Amniotic epithelial cell (primary cell): ENCODE results near the gene CHERP.
"Not testable (repeated sequence)": the region's sequence is repeated elsewhere in the genome, so short reads cannot be mapped to it uniquely, and the experiment has no call there.

Source experiments
- DNase-seq: peaks from one replicate; pipeline ENCODE4 v3.0.0-alpha.2; 2010; ENCODE audit warnings: low read depth

CHERP gene

GRCh38 chr19:16520074-16520973 lies 21.9 kb downstream of the CHERP start:
- DNase-seq, result no peak

GRCh38 chr19:16519230-16519687 lies 23.0 kb downstream of the CHERP start:
- DNase-seq, result no peak

GRCh38 chr19:16518483-16519229 lies 23.6 kb downstream of the CHERP start:
- no peak for DNase-seq

GRCh38 chr19:16518061-16518460 lies 24.2 kb downstream of the CHERP start:
- no peak for DNase-seq

GRCh38 chr19:16516923-16517610 lies 25.2 kb downstream of the CHERP start:
- DNase-seq, result no peak

DNA sequence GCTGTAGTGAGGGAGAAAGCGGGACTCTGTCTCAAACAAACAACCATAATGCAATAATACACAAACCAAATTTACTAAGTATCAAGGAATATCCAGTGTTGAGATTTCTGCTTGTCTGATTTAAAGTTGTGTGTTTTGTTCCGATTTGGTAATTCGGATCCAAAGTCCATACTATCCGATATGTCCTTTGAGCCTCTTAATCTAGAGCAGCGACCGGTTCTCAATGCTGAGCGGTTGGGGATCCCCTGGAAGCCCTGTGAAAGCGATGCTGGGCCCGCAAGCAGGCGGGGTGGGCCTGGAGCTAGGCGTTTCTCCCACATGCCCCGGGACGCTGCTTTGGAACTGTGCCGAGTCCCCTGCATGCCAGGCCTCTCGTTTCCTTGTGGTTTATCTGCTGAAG lies 25.9 kb downstream of the CHERP start:
- DNase-seq, result no peak

DNA sequence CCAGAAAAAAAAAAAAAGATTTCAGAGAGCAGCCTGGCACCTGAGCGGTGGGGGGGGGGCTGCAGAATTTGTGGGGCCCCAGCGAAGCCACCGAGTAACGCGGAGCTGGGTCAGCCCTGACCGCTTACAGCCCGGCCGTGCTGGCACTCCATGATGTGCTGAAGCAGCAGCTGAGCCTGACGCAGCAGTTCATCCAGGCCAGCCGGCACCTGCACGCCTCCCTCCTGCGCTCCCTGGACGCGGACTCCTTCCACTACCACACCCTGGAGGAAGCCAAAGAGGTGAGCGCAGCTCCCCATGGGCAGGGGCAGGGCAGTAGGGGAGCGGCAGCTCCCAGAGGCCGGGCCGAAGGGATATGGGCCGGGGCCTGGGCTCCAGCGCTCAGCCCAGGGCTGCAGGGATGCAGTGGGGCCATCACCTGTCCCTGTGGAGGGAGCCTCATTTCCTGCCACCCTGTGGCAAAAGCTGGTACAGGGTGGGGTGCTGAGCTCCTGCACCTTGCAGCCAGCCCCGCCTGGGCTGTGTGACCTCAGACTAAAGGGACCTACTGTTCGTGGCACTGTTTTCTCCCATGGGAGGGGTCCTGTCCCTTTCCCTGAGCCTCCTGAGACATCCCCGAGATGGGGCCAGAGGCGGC lies 27.7 kb downstream of the CHERP start:
- DNase-seq, result no peak

DNA sequence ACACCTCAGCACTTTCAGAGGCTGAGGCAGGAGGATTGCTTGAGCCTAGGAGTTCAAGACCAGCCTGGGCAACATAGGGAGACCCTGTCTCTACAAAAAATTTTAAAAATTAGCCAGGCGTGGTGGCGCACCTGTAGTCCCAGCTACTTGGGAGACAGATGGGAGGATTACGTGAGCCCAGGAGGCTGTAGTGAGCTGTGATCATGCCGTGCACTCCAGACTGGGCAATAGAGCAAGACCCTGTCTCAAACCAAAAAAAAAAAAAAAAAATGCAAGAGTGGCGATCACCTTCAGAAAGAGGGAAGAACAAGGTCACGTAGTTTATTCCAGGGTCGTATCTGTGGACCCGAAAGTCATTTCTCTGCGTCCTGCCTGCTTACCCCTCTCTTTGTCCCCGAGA lies 29.6 kb downstream of the CHERP start:
- not testable (repeated sequence) for DNase-seq

DNA sequence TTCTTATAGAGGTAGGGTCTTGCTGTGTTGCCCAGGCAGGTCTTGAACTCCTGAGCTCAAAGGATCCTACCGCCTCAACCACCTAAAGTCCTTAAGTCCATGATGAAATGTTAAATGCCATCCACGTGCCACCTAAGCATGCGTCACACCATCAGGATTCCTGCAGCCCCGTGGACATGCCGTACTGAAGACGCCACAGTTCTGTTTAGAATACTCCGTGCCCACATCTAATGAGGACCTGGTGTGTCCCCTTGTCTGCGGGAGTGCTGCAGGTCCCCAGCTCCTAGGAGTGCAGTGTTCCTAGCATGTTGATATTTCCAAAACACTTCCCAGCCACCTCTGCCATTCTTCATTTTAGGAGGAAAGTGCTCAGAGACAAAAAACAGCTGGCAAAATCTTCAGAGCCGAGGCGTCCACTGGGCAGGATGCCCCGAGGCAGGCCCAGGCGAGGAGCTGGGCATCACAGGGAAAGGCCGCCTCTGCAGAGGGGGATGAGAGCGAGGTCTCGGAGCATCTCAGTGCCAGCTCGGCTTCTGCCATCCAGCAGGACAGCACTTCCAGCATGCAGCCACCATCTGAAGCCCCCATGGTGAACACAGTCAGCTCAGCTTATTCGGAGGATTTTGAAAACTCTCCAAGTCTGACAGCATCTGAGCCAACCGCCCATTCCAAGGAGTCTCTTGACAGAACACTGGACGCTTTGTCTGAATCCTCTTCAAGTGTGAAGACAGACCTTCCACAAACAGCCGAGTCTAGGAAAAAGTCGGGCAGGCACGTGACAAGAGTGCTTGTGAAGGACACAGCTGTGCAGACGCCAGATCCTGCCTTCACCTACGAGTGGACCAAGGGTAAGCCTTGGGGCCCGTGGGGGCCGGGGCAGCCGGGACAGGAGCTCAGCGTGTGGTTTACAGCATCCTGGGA lies 32.8 kb downstream of the CHERP start:
- no peak for DNase-seq

GRCh38 chr19:16508546-16508945 lies 33.7 kb downstream of the CHERP start:
- DNase-seq, result no peak

GRCh38 chr19:16506961-16507360 lies 35.3 kb downstream of the CHERP start:
- DNase-seq, result no peak

- DNase-seq, result peak; percentile 19
These were observed 36.1 kb downstream of the CHERP start for GRCh38 chr19:16506161-16506560.

GRCh38 chr19:16504271-16504670 lies 38.0 kb downstream of the CHERP start:
- DNase-seq, result no peak

- no peak for DNase-seq
These were observed 44.4 kb downstream of the CHERP start for GRCh38 chr19:16497837-16498236.

DNA sequence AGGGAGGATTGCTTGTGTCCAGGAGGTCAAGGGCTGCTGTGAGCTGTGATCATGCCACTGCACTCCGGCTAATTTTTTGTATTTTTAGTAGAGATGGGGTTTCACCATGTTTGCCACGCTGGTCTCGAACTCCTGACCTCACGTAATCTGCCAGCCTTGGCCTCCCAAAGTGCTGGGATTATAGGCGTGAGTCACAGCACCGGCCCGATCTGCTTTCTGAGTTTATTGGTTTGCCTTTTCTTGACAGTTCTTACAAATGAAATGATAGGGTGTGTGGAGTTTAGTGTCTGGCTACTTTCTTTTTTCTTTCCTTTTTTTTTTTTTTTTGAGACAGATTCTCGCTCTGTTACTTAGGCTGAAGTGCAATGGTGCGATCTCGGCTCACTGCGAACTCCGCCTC lies 45.2 kb downstream of the CHERP start:
- peak; percentile 30 for DNase-seq

GRCh38 chr19:16496613-16496983 lies 45.6 kb downstream of the CHERP start:
- peak; percentile 52 for DNase-seq

GRCh38 chr19:16495982-16496612 lies 46.1 kb downstream of the CHERP start, which contains the start of the genes C19orf44 and CALR3:
C19orf44 (plus strand) TSS chr19:16496394; CDS start chr19:16500793, 4,399 bp downstream.
CALR3 (minus strand) TSS chr19:16496167; CDS start chr19:16496129, 38 bp downstream.
- DNase-seq, result peak; percentile 98

DNA sequence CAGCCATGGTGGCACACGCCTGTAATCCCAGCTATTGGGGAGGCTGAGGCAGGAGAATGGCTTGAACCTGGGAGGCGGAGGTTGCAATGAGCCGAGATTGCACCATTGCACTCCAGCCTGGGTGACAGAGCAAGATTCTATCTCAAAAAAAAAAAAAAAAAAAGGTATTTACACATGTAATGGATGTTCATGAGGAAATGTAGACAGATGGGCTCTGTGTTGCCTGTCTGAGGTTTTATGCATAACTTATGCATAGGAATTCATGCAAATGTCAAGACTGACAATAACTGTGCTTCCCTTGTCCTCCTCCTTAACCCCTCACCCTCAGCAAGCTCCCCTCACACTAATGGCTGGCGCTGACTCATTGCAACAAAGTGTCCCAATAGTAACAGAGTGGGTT lies 55.8 kb downstream of the CHERP start:
- peak; percentile 47 for DNase-seq

- no peak for DNase-seq
These were observed 59.5 kb downstream of the CHERP start for GRCh38 chr19:16482745-16483144.

DNA sequence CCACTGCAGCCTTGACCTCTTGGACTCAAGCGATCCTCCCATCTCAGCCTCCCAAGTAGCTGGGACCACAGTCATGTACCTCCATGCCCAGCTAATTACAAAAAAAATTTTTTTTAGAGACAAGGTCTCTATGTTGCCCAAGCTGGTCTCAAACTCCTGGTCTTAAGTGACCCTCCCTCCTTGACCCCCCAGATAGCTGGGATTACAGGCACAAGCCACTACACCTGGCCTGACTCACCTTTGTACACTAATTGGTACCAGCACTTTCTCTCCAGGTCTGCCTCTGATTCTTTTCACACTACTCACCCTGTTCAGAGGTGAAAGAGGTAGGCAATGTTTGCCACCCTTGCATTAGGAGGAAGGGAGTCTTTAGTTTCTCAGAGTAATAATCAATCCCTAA lies 64.9 kb downstream of the CHERP start:
- DNase-seq, result no peak
